Measurements from ENCODE around the gene PCDHGC4. TPM values are rescaled to one million over a fixed set of nuclear protein-coding genes. Genes with fewer than 3 reads are reported as not detected.

Gene PCDHGC4
- total and polyA plus RNA-seq, 2 donors (not counting 3 experiments of a cell fraction or from before 2014, with no cell fraction given), result 0.25 to 2.1 TPM

DNA sequence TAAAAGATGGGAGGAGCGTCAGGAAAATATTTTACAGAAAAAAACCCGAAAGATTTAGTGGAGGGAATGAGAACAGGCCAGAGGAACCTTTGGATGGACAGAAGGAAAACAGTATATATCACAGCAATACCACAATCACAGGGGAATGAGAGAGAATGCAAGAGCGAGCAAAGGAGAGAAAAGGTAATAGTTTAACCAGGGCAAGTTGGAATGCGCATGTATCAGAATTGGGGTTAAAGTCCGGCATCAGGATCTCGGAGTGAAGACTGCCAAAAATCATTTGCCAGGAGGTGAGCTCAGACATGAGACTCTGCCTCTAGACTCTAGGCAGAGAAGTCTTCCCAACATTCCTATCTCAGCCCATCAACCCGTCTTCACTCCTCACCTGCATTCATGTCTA, 40.8 kb downstream of the PCDHGC4 start:
- Histone ChIP-seq H3K79me2 (ENCODE audit: control insufficient read depth, insufficient read depth, low read length) (no peaks in the 10 kb centered on the region), H4K20me1 (replicated peaks; ENCODE audit: control insufficient read depth, extremely low read depth, insufficient read depth, low read length) (no peaks in the 10 kb centered on the region), H3K27me3 (ENCODE audit: control insufficient read depth in 2 of 2, insufficient read depth in 2 of 2, low read length in 2 of 2) (no peaks in the 10 kb centered on the region), H3K4me3 (replicated peaks in 1 of 3; ENCODE audit: insufficient read depth in 1 of 3, low read depth in 1 of 3, low read length in 3 of 3) (no peak overlapping the region), H3K36me3 (ENCODE audit: control insufficient read depth in 2 of 2, extremely low read depth in 1 of 2, insufficient read depth in 2 of 2, low read length in 2 of 2) (peaks cover 8 to 16% of the 10 kb centered on the region in 2 experiments), H3K9ac (replicated peaks; ENCODE audit: extremely low read depth, insufficient read depth, low read length) (no peak overlapping the region), H3K27ac (ENCODE audit: insufficient read depth, low read depth, low read length) (no peak overlapping the region), H2AFZ (ENCODE audit: low read depth, low read length) (no peak overlapping the region), H3K9me1 (replicated peaks; ENCODE audit: control insufficient read depth, extremely low read depth, insufficient read depth, low read length) (no peaks in the 10 kb centered on the region), H3K9me3 (replicated peaks; ENCODE audit: control insufficient read depth, insufficient read depth, low read length) (no peaks in the 10 kb centered on the region), H3K4me1 (ENCODE audit: control insufficient read depth, extremely low read depth, insufficient read depth, low read length) (peaks cover 27% of the 10 kb centered on the region), H3K4me2 (ENCODE audit: insufficient read depth, low read length) (no peak overlapping the region)
- ChIA-PET POLR2A (interaction anchor here (0.7 kb wide), 1 partner anchor 112 kb away, joined by 3 read pairs; the partner anchor contains the start of gene PCDHGA10), CTCF (interaction anchor here (0.8 to 10.9 kb wide), 8 partner anchors 11 to 108 kb away, joined by 3 to 308 read pairs (median 40); partner anchors contain the start of genes PCDHGA11, PCDHGA12, PCDHGB7 and PCDHGC3)
- dilution Hi-C loops (cut with MboI; ENCODE audit: extremely low pct_ligation_motif_present, low sequenced_read_pairs), result no loop called here
- no peak for FAIRE-seq
- TF ChIP-seq JUN (IDR thresholded peaks at IDR 0.05; ENCODE audit: borderline replicate concordance, insufficient read depth, insufficient read length, low read depth), result no peak
- no peak for TF ChIP-seq FOS (IDR thresholded peaks at IDR 0.05; ENCODE audit: borderline replicate concordance, insufficient read depth, low read length)
- no peak for TF ChIP-seq POLR2A (IDR thresholded peaks at IDR 0.05; ENCODE audit: low read depth, low read length)
- TF ChIP-seq GATA2 (IDR thresholded peaks at IDR 0.05; ENCODE audit: insufficient read depth, insufficient read length, low read depth, low read length), result no peak
- TF ChIP-seq EZH2 (IDR thresholded peaks at IDR 0.05; ENCODE audit: borderline replicate concordance, low read depth, low read length, severe bottlenecking), result no peak
- no peak for TF ChIP-seq POLR2AphosphoS5 (IDR thresholded peaks at IDR 0.05; ENCODE audit: insufficient read depth, low read depth, low read length)
- TF ChIP-seq MYC (IDR thresholded peaks at IDR 0.05; ENCODE audit: low read depth, low read length), result no peak
- TF ChIP-seq, protein P1, sequence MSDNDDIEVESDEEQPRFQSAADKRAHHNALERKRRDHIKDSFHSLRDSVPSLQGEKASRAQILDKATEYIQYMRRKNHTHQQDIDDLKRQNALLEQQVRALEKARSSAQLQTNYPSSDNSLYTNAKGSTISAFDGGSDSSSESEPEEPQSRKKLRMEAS (IDR thresholded peaks at IDR 0.05; ENCODE audit: insufficient read depth, insufficient read length), result no peak
- TF ChIP-seq, protein P2, sequence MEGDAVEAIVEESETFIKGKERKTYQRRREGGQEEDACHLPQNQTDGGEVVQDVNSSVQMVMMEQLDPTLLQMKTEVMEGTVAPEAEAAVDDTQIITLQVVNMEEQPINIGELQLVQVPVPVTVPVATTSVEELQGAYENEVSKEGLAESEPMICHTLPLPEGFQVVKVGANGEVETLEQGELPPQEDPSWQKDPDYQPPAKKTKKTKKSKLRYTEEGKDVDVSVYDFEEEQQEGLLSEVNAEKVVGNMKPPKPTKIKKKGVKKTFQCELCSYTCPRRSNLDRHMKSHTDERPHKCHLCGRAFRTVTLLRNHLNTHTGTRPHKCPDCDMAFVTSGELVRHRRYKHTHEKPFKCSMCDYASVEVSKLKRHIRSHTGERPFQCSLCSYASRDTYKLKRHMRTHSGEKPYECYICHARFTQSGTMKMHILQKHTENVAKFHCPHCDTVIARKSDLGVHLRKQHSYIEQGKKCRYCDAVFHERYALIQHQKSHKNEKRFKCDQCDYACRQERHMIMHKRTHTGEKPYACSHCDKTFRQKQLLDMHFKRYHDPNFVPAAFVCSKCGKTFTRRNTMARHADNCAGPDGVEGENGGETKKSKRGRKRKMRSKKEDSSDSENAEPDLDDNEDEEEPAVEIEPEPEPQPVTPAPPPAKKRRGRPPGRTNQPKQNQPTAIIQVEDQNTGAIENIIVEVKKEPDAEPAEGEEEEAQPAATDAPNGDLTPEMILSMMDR (IDR thresholded peaks at IDR 0.05; ENCODE audit: extremely low read depth in 1 of 2, insufficient read depth in 1 of 2, low read depth in 1 of 2, low read length in 2 of 2), result no peak
- BruUV-seq (replicated peaks), result no TSS peak
- intact Hi-C loops (cut with micrococcal nuclease), result no loop called here
- no peak for DNase-seq (ENCODE audit: low read depth, low spot score)
